Epithelial cell of proximal tubule (primary cell): Measurements from ENCODE around the gene USP4. TPM values are rescaled to one million over a fixed set of nuclear protein-coding genes. Genes with fewer than 3 reads are reported as not detected.
"Not testable (repeated sequence)": the region's sequence is repeated elsewhere in the genome, so short reads cannot be mapped to it uniquely, and the experiment has no call there.

Experiments used
- DNase-seq: peaks from one replicate; pipeline ENCODE4 v3.0.0-alpha.2; 2011; ENCODE audit warnings: low read depth
- H3K4me3 ChIP-seq: 2 replicates; pipeline ENCODE4 v1.5.1; 2011; ENCODE audit warnings: low read depth, mild to moderate bottlenecking, low read length
- total RNA-seq: library from RNA; depleted of rRNA; stranded (reverse); fragments of >200 nt; gene quantifications from 2 replicates; pipeline ENCODE4 v1.2.3, GENCODE V29; 2015
- TF ChIP-seq, protein P1 (sequence below): conservative IDR thresholded peaks from 2 replicates; pipeline ENCODE4 v1.5.1; 2012; ENCODE audit warnings: low read depth, mild to moderate bottlenecking, low read length

Gene USP4
- total RNA-seq, 1 donor from 2014 or later, result 8.7 TPM

DNA sequence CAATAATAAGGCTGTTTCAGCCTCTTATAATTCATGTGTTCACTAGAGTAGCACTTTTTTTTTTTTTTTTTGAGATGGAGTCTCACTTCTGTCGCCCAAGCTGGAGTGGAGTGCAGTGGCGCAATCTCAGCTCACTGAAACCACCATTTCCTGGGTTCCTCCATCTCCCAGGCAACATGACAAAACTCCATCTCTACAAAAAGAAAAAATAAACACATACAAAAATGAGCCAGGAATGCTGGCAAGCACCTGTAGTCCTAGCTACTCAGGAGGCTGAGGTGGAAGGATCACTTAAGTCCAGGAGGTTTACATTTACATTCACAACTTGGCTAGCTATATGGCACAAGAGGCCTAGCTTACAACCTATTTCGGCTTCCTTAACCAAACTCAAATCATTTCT lies 6.8 kb downstream of the USP4 start:
- H3K4me3 ChIP-seq, result no peak overlapping the region
- TF ChIP-seq, protein P1, sequence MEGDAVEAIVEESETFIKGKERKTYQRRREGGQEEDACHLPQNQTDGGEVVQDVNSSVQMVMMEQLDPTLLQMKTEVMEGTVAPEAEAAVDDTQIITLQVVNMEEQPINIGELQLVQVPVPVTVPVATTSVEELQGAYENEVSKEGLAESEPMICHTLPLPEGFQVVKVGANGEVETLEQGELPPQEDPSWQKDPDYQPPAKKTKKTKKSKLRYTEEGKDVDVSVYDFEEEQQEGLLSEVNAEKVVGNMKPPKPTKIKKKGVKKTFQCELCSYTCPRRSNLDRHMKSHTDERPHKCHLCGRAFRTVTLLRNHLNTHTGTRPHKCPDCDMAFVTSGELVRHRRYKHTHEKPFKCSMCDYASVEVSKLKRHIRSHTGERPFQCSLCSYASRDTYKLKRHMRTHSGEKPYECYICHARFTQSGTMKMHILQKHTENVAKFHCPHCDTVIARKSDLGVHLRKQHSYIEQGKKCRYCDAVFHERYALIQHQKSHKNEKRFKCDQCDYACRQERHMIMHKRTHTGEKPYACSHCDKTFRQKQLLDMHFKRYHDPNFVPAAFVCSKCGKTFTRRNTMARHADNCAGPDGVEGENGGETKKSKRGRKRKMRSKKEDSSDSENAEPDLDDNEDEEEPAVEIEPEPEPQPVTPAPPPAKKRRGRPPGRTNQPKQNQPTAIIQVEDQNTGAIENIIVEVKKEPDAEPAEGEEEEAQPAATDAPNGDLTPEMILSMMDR, result no peak
- DNase-seq, result no peak

DNA sequence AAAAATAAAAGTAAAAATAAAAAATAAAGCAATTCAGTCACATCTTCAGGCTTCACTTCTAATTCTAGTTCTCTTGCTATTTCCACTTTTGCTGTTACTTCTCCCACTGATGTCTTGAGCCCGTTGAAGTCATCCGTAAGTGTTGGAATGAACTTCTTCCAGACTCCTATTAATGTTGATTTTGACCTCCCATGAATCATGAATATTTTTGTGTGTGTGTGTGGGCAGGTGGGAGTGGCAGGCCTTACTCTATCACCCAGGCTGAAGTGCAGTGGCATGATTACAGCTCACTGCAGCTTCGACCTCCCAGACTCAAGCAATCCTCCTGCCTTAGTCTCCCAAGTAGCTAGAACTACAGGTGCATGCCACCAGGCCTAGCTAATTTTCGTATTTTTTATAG lies 10.7 kb downstream of the USP4 start:
- no peak overlapping the region for H3K4me3 ChIP-seq
- TF ChIP-seq, protein P1, result no peak
- no peak for DNase-seq

DNA sequence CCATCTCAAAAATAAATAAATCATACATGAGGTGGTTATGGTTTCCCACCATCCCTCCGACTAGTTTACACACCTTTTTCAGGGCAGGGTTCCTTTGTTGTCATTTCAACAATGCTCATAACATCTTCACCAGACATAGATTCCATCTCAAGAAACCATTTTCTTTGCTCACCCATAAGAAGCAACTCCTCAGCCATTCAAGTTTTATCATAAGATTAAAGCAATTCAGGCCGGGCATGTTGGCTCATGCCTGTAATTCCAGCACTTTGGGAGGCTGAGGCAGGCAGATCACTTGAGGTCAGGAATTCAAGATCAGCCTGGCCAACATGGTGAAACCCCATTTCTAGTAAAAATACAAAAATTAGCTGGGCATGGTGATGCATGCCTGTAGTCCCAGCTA lies 11.5 kb downstream of the USP4 start:
- not testable (repeated sequence) for DNase-seq, H3K4me3 ChIP-seq

DNA sequence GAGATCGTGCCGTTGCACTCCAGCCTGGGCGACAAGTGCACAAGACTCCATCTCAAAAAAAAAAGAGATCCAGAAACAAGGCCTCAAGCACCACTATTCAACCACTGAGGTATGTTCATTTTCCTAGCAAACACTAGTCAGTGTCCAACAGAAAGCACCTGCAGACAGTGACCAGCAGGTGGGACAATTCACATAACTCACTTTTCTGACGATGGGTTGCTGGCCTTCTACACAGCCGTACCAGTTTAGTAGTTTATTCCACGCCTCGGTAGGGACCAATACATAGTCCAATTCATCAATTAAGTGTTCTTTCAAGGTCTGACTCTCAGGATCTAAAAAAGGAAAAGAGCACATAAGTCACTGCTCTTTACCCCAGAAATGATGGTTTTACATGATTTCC lies 12.4 kb downstream of the USP4 start:
- TF ChIP-seq, protein P1, result peak; percentile 44
- DNase-seq, result no peak
- H3K4me3 ChIP-seq, result no peak overlapping the region

DNA sequence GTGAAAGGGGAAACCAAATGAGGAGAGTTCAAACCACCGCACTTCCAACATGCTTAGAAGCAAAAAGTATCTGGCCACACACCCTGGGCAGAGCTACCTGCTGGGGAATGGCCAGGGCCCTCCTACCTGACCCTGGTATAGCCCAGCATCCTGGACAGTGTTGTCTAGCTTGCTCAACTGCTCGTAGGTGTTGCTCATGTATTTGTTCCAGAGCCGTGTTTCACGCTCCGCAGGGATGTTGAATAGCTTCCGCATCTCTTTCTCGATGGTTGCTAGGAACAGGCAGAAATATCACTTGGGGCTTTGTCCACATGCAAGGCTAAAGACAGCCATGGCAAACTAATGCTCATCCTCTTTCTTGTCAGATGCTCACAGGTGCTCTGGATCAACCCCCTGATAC lies 15.1 kb downstream of the USP4 start:
- DNase-seq, result no peak
- TF ChIP-seq, protein P1, result no peak
- no peak overlapping the region for H3K4me3 ChIP-seq

DNA sequence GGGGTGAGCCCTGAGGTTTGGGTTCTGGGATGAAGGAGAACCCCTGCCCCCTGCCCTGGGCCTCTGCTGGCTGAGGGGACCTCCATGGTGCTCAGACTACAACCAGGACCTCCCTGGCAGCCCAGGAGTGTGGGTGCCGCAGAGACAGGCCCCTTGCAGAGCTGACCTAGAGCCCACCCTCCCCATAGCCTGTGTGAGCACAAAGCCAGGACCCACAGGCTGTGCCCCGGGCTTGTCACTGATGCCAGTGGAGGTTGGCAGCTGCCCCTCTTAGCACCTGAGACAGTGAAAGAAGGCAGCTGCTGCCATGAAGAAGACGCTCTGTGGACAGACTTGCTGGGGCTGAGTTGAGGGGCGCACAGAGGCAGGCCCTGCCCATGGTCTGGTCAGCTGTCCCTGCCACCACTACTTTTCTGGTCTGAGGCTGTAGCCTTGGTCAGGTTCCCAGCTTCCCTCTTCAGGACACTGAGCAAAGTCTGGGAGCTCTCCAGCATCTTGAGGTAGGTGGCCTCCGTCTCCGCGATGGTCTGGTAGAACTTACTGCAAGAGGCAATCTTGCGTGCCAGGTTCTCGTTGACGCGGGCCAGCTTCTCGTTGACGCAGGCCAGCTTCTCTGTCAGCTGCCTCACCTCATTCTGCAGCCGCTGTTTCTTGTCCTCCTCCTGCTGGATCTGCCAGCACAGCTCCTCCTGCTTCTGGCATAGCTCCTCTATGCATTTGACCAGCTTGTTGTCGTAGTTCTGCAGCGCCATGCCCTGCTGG lies 23.0 kb downstream of the USP4 start:
- TF ChIP-seq, protein P1, result no peak
- DNase-seq, result no peak
- no peak overlapping the region for H3K4me3 ChIP-seq

DNA sequence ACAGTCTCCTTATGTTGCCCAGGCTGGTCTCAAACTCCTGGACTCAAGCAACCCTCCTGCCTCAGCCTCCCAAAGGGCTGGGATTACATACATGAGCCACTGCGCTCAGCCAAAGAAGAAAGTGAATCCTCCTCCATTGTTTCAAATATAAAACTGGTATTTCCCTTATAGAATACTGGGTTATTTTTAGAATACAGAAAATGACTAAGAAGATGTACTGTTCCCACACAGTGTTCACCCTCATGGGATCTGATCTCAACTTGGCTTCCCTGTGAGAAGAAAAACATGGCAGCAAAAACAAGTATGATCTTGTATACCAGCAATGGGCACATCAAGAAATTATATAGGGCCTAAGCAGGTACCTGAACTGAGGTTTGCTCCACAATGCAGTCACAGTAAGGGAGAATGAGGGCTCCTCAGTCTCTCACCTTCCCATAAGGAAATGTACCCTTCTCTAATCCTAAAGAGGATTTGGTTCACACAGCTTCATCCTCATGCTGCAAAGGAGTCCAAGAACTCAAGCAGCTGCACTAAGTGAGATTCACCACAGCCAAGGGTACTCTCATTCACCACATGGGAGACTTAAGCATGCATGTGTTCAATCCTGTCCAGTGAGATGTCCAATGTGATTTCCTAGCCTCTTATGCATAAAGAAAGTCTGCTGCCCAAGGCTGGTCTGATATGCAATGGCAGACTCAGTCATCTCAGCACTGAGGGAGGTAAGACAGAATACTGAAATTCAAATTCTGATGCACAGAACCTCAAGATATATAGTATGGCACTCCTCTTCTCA lies 25.8 kb downstream of the USP4 start:
- no peak for DNase-seq
- H3K4me3 ChIP-seq, result no peak overlapping the region
- TF ChIP-seq, protein P1, result no peak
